ENCODE measurements around the gene SYN1. TPM values are rescaled to one million over a fixed set of nuclear protein-coding genes. Genes with fewer than 3 reads are reported as not detected.

The SYN1 gene
- total RNA-seq, 3 donors from 2014 or later, result 0.78 to 4.1 (median 1.6) TPM

GRCh38 chrX:47612418-47612817, 7.2 kb downstream of the SYN1 start:
- H3K9me3 ChIP-seq, result no peaks in the 10 kb centered on the region
- intact Hi-C loops (cut with DNase I, micrococcal nuclease), result no loop called here
- ATAC-seq (no peak), DNase-seq (no peak)
- no peak overlapping the region for H3K4me3 ChIP-seq
- H3K36me3 ChIP-seq (ENCODE audit: low read depth), result no peaks in the 10 kb centered on the region
- no peaks in the 10 kb centered on the region for H3K4me1 ChIP-seq (ENCODE audit: low read depth)
- no peak for TF ChIP-seq CTCF (IDR thresholded peaks at IDR 0.05)

- Histone ChIP-seq H3K4me1 (ENCODE audit: low read depth) (no peaks in the 10 kb centered on the region), H3K4me3 (no peak overlapping the region), H3K9me3 (no peaks in the 10 kb centered on the region), H3K36me3 (ENCODE audit: low read depth) (no peaks in the 10 kb centered on the region)
- TF ChIP-seq CTCF (IDR thresholded peaks at IDR 0.05), result no peak
- intact Hi-C loops (cut with DNase I, micrococcal nuclease), result no loop called here
- DNase-seq (no peak), ATAC-seq (no peak)
Observed at GRCh38 chrX:47611926-47612325, 7.7 kb downstream of the SYN1 start.

- H3K9me3 ChIP-seq, result no peaks in the 10 kb centered on the region
- intact Hi-C loops (cut with DNase I, micrococcal nuclease), result no loop called here
- no peaks in the 10 kb centered on the region for H3K4me1 ChIP-seq (ENCODE audit: low read depth)
- no peaks in the 10 kb centered on the region for H3K36me3 ChIP-seq (ENCODE audit: low read depth)
- no peak for TF ChIP-seq CTCF (IDR thresholded peaks at IDR 0.05)
- H3K4me3 ChIP-seq, result no peak overlapping the region
- ATAC-seq (no peak), DNase-seq (no peak)
Observed at GRCh38 chrX:47611489-47611888, 8.2 kb downstream of the SYN1 start.

- Histone ChIP-seq H3K9me3 (no peaks in the 10 kb centered on the region), H3K36me3 (ENCODE audit: low read depth) (no peaks in the 10 kb centered on the region), H3K4me1 (ENCODE audit: low read depth) (no peaks in the 10 kb centered on the region), H3K4me3 (no peak overlapping the region)
- no peak for TF ChIP-seq CTCF (IDR thresholded peaks at IDR 0.05)
- ATAC-seq (no peak), DNase-seq (no peak)
- intact Hi-C loops (cut with DNase I, micrococcal nuclease), result no loop called here
Observed at GRCh38 chrX:47610511-47610910, 9.1 kb downstream of the SYN1 start.

GRCh38 chrX:47608130-47608810, 11.4 kb downstream of the SYN1 start:
- Histone ChIP-seq H3K36me3 (ENCODE audit: low read depth) (no peaks in the 10 kb centered on the region), H3K4me3 (no peak overlapping the region), H3K4me1 (ENCODE audit: low read depth) (no peaks in the 10 kb centered on the region), H3K9me3 (no peaks in the 10 kb centered on the region)
- ATAC-seq (no peak), DNase-seq (no peak)
- no peak for TF ChIP-seq CTCF (IDR thresholded peaks at IDR 0.05)
- intact Hi-C loops (cut with DNase I, micrococcal nuclease), result no loop called here

GRCh38 chrX:47607091-47607490, 12.6 kb downstream of the SYN1 start:
- Histone ChIP-seq H3K4me3 (no peak overlapping the region), H3K4me1 (ENCODE audit: low read depth) (no peaks in the 10 kb centered on the region), H3K9me3 (no peaks in the 10 kb centered on the region), H3K36me3 (ENCODE audit: low read depth) (no peaks in the 10 kb centered on the region)
- no peak for TF ChIP-seq CTCF (IDR thresholded peaks at IDR 0.05)
- DNase-seq (no peak), ATAC-seq (no peak)
- intact Hi-C loops (cut with DNase I, micrococcal nuclease), result no loop called here

All from mucosa of descending colon (tissue), 3 donors.